ENCODE data around the gene SERPINB10.
"Not testable (repeated sequence)": the region's sequence is repeated elsewhere in the genome, so short reads cannot be mapped to it uniquely, and the experiment has no call there.

Gene SERPINB10

DNA sequence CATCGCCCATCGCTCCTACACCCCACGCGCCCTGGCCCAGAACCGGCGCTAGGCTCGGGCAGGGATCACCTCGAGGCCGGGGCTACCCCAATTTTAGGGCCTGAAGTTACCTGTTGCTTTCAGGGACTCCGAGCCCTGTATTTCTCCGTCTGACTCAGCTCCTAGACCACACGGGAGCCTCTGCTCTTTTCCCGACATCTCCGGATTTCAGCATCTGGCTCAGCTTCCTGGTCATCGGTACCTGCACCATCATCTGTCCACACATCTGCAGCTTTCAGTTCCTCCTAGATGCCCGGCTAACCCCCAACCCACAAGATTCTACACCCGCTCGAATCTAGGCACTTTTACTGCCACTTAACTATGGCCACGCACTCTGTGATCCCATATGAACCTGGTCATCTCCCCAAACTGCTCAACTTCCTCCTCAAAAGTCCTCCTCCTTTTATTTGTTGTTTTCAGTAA lies 29.2 kb downstream of the SERPINB10 start:
- no peak for DNase-seq (ENCODE audit: low read depth)
- TF ChIP-seq, protein P1, sequence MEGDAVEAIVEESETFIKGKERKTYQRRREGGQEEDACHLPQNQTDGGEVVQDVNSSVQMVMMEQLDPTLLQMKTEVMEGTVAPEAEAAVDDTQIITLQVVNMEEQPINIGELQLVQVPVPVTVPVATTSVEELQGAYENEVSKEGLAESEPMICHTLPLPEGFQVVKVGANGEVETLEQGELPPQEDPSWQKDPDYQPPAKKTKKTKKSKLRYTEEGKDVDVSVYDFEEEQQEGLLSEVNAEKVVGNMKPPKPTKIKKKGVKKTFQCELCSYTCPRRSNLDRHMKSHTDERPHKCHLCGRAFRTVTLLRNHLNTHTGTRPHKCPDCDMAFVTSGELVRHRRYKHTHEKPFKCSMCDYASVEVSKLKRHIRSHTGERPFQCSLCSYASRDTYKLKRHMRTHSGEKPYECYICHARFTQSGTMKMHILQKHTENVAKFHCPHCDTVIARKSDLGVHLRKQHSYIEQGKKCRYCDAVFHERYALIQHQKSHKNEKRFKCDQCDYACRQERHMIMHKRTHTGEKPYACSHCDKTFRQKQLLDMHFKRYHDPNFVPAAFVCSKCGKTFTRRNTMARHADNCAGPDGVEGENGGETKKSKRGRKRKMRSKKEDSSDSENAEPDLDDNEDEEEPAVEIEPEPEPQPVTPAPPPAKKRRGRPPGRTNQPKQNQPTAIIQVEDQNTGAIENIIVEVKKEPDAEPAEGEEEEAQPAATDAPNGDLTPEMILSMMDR (IDR thresholded peaks at IDR 0.05; ENCODE audit: control insufficient read depth, extremely low read depth, insufficient read depth) = no peak
- peak overlapping the region; percentile 46 for H3K4me3 ChIP-seq (ENCODE audit: low read depth, low read length)

DNA sequence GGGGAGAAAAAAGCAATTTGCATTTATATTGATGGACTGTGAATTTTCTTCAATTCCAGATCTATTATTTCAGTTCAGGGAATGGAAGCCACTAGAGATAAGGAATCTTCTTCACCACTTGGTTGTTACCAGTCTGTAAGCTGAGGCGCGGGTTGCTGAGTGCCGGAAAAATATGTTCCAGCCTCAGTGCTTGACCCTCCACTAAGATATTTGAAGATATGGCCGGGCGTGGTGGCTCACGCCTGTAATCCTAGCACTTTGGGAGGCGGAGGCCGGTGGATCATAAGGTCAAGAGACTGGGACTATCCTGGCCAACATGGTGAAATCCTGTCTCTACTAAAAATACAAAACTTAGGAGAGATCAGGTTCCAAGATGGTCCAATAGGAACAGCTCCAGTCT lies 32.2 kb downstream of the SERPINB10 start:
- H3K4me3 ChIP-seq (ENCODE audit: low read depth, low read length) = no peak overlapping the region
- DNase-seq (ENCODE audit: low read depth) = no peak
- TF ChIP-seq, protein P1 (IDR thresholded peaks at IDR 0.05; ENCODE audit: control insufficient read depth, extremely low read depth, insufficient read depth) = no peak

DNA sequence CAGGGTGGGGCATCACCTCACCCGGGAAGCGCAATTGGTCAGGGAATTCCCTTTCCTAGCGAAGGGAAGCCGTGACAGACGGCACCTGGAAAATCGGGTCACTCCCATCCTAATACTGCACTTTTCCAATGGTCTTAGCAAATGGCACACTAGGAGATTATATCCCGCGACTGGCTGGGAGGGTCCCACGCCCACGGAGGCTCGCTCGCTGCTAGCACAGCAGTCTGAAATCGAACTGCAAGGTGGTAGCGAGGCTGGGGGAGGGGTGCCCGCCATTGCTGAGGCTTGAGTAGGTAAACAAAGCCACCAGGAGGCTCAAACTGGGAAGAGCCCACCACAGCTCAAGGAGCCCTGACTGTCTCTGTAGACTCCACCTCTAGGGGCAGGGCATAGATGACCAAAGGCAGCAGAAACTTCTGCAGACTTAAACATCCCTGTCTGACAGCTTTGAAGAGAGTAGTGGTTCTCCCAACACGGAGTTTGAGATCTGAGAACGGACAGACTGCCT lies 32.8 kb downstream of the SERPINB10 start:
- not testable (repeated sequence) for DNase-seq (ENCODE audit: low read depth); H3K4me3 ChIP-seq (ENCODE audit: low read depth, low read length)

DNA sequence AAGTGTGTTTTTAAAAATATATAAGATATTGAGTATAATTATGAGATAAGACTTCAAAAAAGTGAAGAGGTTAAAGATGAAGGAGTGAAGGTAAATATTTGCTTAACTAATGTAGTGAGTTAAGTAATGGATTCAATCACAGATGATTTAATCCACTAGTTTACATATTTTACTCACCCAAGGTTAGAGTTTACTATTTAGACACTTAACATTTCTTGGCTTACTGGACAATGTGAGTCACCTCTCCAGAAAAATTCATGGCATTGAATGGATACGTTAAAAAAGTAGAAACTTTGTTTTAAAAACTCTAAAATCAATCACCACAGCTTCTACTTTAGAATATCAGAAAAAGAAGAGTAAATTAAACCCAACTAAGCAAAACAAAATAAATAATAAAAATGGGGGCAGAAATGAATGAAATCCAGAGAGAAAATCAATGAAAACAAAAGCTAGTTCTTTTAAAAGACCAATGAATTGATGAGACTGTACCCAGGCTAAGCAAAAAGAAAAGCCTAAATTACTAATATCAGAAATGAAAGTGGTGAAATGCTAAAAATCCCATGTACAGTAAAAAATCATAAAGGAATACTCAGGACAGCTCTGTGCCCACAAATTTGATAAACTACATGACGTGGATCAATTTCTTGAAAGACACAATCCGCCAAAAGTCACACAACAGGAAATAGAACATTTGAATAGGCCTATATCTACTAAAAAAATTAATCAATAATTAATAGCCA lies 39.5 kb downstream of the SERPINB10 start:
- DNase-seq (ENCODE audit: low read depth) = no peak
- no peak overlapping the region for H3K4me3 ChIP-seq (ENCODE audit: low read depth, low read length)
- TF ChIP-seq, protein P1 (IDR thresholded peaks at IDR 0.05; ENCODE audit: control insufficient read depth, extremely low read depth, insufficient read depth) = no peak

DNA sequence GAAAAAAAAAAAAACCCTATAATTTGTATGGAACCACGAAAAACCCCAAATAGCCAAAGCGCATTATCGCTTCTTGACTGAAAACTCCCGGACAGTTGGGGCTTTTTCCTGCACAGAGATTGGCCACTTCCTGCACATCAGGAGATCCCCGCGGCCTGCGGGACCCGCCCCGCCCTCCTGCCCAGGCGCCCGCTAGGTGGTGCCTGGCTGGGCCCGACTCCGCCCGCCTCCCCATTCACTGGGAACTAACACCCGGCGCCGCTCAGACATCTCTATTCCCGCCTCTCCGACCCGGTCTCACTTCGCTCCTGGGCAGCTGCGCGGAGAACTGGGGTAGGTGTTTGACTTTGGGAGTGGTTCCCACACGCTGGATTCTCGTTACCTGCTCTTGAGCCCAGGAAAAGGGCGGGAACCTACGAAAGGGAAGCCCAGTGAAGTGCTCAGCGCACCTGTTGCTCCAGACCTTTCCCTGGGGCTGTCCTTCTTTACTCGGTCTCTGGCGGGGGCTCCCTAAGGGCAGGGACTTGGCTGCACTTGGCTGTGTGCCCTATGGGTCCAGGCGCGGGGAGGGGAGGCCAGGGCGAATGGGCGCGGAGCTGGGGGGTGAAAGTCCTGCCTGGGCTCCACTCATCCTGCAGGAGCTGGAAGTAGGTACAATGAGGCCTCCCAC lies 41.4 kb downstream of the SERPINB10 start, which contains the start of gene HMSD:
HMSD (plus strand) TSS at position 234 of the 670 bp plus-strand sequence. CDS start 4,155 bp downstream, outside the sequence.
- no peak for DNase-seq (ENCODE audit: low read depth)
- H3K4me3 ChIP-seq (ENCODE audit: low read depth, low read length) = no peak within 1 kb of the TSS

DNA sequence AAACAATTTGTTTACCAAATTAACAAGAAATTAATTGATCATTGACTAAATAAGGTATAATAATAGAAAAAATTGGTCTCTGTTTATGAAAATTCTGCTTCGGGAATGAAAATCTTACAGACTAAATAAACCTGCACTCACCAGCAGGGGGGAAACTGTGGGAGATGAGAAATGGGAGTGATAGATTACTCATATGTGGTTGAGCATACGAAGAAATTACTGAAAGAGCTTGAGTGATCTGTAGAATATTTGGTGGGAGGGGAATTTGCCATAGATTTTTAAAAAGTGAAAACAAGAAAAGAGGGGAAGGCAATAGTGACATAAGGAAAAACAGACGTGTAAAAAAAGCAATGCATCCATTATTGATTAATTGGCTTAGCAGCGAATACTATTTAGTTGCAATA lies 43.5 kb downstream of the SERPINB10 start:
- no peak for DNase-seq (ENCODE audit: low read depth)
- H3K4me3 ChIP-seq (ENCODE audit: low read depth, low read length) = no peak overlapping the region
- TF ChIP-seq, protein P1 (IDR thresholded peaks at IDR 0.05; ENCODE audit: control insufficient read depth, extremely low read depth, insufficient read depth) = no peak

More for the DNA sequence above, 41.4 kb downstream of the SERPINB10 start, which contains the start of gene HMSD:
- TF ChIP-seq, protein P1 (IDR thresholded peaks at IDR 0.05; ENCODE audit: control insufficient read depth, extremely low read depth, insufficient read depth) = no peak

DNA sequence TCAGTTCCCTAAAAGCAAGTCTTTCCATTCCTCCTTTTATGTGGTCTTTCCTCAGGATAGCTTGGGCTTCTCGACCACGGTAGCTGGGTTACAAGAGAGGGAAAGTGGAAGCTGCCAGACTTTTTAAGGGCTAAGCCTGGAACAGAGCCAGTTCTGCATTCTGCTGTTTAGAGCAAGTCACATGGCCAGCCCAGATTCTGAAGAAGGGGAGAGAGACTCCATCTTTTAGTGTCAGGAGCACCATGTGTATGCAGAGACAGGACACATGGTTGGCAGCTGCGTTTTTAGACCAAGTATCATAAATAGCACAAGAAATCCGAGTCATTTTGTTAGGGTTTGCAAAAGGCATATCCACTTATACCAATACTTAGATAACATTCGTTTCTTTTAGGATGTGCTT lies 46.1 kb downstream of the SERPINB10 start:
- DNase-seq (ENCODE audit: low read depth) = no peak
- TF ChIP-seq, protein P1 (IDR thresholded peaks at IDR 0.05; ENCODE audit: control insufficient read depth, extremely low read depth, insufficient read depth) = no peak
- H3K4me3 ChIP-seq (ENCODE audit: low read depth, low read length) = no peak overlapping the region
